Ovary (tissue), 3 donors: ENCODE results near the gene CERT1.

Experiments
- POLR2A ChIP-seq: fragments of 450-650 bp; IDR thresholded peaks from one replicate; pipeline ENCODE4 v1.6.1; 2017; ENCODE audit warnings: antibody characterized with exemption, mild to moderate bottlenecking, moderate library complexity
- TF ChIP-seq, protein P1 (sequence below), 3 donors: fragments of 450-650 bp in 2 of 3; fragments of 200-600 bp in 1 of 3; IDR thresholded peaks; one replicate each; pipeline versions ENCODE4 v1.5.1 to v1.8.0; 2016 to 2022; ENCODE audit warnings: antibody characterized with exemption in 3 of 3, mild to moderate bottlenecking in 1 of 3
- donor health status: DM: no; HTN: no; CAD: no.

- no peak for TF ChIP-seq POLR2A
- TF ChIP-seq, protein P1, sequence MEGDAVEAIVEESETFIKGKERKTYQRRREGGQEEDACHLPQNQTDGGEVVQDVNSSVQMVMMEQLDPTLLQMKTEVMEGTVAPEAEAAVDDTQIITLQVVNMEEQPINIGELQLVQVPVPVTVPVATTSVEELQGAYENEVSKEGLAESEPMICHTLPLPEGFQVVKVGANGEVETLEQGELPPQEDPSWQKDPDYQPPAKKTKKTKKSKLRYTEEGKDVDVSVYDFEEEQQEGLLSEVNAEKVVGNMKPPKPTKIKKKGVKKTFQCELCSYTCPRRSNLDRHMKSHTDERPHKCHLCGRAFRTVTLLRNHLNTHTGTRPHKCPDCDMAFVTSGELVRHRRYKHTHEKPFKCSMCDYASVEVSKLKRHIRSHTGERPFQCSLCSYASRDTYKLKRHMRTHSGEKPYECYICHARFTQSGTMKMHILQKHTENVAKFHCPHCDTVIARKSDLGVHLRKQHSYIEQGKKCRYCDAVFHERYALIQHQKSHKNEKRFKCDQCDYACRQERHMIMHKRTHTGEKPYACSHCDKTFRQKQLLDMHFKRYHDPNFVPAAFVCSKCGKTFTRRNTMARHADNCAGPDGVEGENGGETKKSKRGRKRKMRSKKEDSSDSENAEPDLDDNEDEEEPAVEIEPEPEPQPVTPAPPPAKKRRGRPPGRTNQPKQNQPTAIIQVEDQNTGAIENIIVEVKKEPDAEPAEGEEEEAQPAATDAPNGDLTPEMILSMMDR (IDR thresholded peaks at IDR 0.05), result no peak
These were observed 173.0 kb downstream of the CERT1 start for GRCh38 chr5:75338408-75338807.
